H9 (cell line): ENCODE data around the gene PEX7. TPM values are rescaled to one million over a fixed set of nuclear protein-coding genes. Genes with fewer than 3 reads are reported as not detected.

Experiments
- DNase-seq: peaks from one replicate; pipeline ENCODE4 v3.0.0-alpha.2; 2017
- H2AFZ ChIP-seq: one replicate; pipeline ENCODE4 v1.6.1; 2013; ENCODE audit warnings: mild to moderate bottlenecking, low read length, control low read depth, moderate library complexity
- H2AK5ac ChIP-seq: 2 replicates; pipeline ENCODE4 v1.6.1; 2013; ENCODE audit warnings: low read length, control low read depth, mixed read lengths; ENCODE audit not compliant: insufficient read length
- H2BK120ac ChIP-seq: one replicate; pipeline ENCODE4 v1.6.1; 2013; ENCODE audit warnings: low read depth, mild to moderate bottlenecking, low read length, control low read depth, inconsistent platforms; ENCODE audit not compliant: poor library complexity, severe bottlenecking
- H2BK12ac ChIP-seq: 2 replicates; pipeline ENCODE4 v1.6.1; 2013; ENCODE audit warnings: low read length, control low read depth, mixed read lengths, low read depth; ENCODE audit not compliant: insufficient read length
- H2BK15ac ChIP-seq: 2 replicates; pipeline ENCODE4 v1.6.1; 2013; ENCODE audit warnings: low read depth, low read length, control low read depth
- H2BK20ac ChIP-seq: one replicate; pipeline ENCODE4 v1.6.1; 2013; ENCODE audit warnings: low read depth, mild to moderate bottlenecking, low read length, control low read depth, inconsistent platforms; ENCODE audit not compliant: poor library complexity, severe bottlenecking
- H2BK5ac ChIP-seq: 2 replicates; pipeline ENCODE4 v1.6.1; 2013; ENCODE audit warnings: low read length, control low read depth, mixed read lengths; ENCODE audit not compliant: insufficient read length
- H3K14ac ChIP-seq: 2 replicates; pipeline ENCODE4 v1.6.1; 2013; ENCODE audit warnings: low read length, control low read depth; ENCODE audit not compliant: insufficient read depth
- H3K18ac ChIP-seq: 2 replicates; pipeline ENCODE4 v1.6.1; 2013; ENCODE audit warnings: low read depth, mild to moderate bottlenecking, mixed read lengths, low read length, control low read depth; ENCODE audit not compliant: insufficient read length
- H3K23ac ChIP-seq: 2 replicates; pipeline ENCODE4 v1.6.1; 2013; ENCODE audit warnings: low read length, control low read depth, mixed read lengths, low read depth; ENCODE audit not compliant: insufficient read length
- H3K23me2 ChIP-seq: 2 replicates; pipeline ENCODE4 v1.6.1; 2013; ENCODE audit warnings: low read depth, mild to moderate bottlenecking, mixed read lengths, low read length, control low read depth; ENCODE audit not compliant: insufficient read length, poor library complexity, severe bottlenecking
- H3K27ac ChIP-seq: 2 replicates; pipeline ENCODE4 v1.5.1; 2013; ENCODE audit warnings: low read length, control low read depth, mixed read lengths, low read depth; ENCODE audit not compliant: insufficient read length
- H3K27me3 ChIP-seq: 2 replicates; pipeline ENCODE4 v1.6.1; 2013; ENCODE audit warnings: low read length, control low read depth, inconsistent platforms; ENCODE audit not compliant: insufficient read depth
- H3K4ac ChIP-seq: 2 replicates; pipeline ENCODE4 v1.6.1; 2013; ENCODE audit warnings: low read depth, mild to moderate bottlenecking, control low read depth, inconsistent platforms, low read length, moderate library complexity
- H3K4me1 ChIP-seq: 2 replicates; pipeline ENCODE4 v1.6.1; 2013; ENCODE audit warnings: low read length, control low read depth, inconsistent platforms; ENCODE audit not compliant: insufficient read depth
- H3K4me2 ChIP-seq: 2 replicates; pipeline ENCODE4 v1.6.1; 2013; ENCODE audit warnings: low read length, control low read depth, mixed read lengths; ENCODE audit not compliant: insufficient read length, insufficient read depth
- H3K56ac ChIP-seq: 2 replicates; pipeline ENCODE4 v1.6.1; 2013; ENCODE audit warnings: low read depth, mild to moderate bottlenecking, mixed read lengths, low read length, control low read depth; ENCODE audit not compliant: insufficient read length
- H3K79me1 ChIP-seq: 2 replicates; pipeline ENCODE4 v1.6.1; 2013; ENCODE audit warnings: low read depth, mild to moderate bottlenecking, moderate library complexity, low read length, control low read depth, inconsistent platforms; ENCODE audit not compliant: insufficient read depth, poor library complexity, severe bottlenecking
- H3K79me2 ChIP-seq: 2 replicates; pipeline ENCODE4 v1.6.1; 2013; ENCODE audit warnings: low read length, control low read depth, inconsistent platforms; ENCODE audit not compliant: insufficient read depth
- H3K9ac ChIP-seq: 2 replicates; pipeline ENCODE4 v1.6.1; 2013; ENCODE audit warnings: low read length, control low read depth, mixed read lengths; ENCODE audit not compliant: insufficient read length; ENCODE audit errors: extremely low read depth
- H3K9me3 ChIP-seq: one replicate; pipeline ENCODE4 v1.6.1; 2013; ENCODE audit warnings: low read depth, low read length, inconsistent platforms; ENCODE audit not compliant: control insufficient read depth
- H3T11ph ChIP-seq: one replicate; pipeline ENCODE4 v1.6.1; 2013; ENCODE audit warnings: mild to moderate bottlenecking, low read length, control low read depth, inconsistent platforms
- H4K20me1 ChIP-seq: one replicate; pipeline ENCODE4 v1.6.1; 2013; ENCODE audit not compliant: control insufficient read depth, insufficient read length, insufficient read depth
- H4K5ac ChIP-seq: 2 replicates; pipeline ENCODE4 v1.6.1; 2013; ENCODE audit warnings: low read depth, mild to moderate bottlenecking, mixed read lengths, low read length, control low read depth; ENCODE audit not compliant: insufficient read length
- H4K8ac ChIP-seq: replicated peaks from 2 replicates; pipeline ENCODE4 v1.6.1; 2013; ENCODE audit warnings: low read length, control low read depth, mixed read lengths, low read depth; ENCODE audit not compliant: insufficient read length
- H4K91ac ChIP-seq: 2 replicates; pipeline ENCODE4 v1.6.1; 2013; ENCODE audit warnings: low read depth, mild to moderate bottlenecking, moderate library complexity, mixed read lengths, low read length, control low read depth; ENCODE audit not compliant: insufficient read length
- H3K27ac Mint-ChIP-seq, 3 experiments: 2 replicates in 2 of 3; 3 replicates in 1 of 3; pipeline ENCODE4 v1.8.0; 2020 to 2021; ENCODE audit warnings: mixed read lengths in 3 of 3, mild to moderate bottlenecking in 1 of 3, moderate library complexity in 1 of 3
- H3K27me3 Mint-ChIP-seq: 2 replicates; pipeline ENCODE4 v1.8.0; 2021; ENCODE audit warnings: low read depth, mild to moderate bottlenecking, moderate library complexity, mixed read lengths
- H3K36me3 Mint-ChIP-seq, 3 experiments: 2 replicates in 2 of 3; 3 replicates in 1 of 3; pipeline ENCODE4 v1.8.0; 2020 to 2021; ENCODE audit warnings: low read depth in 3 of 3, mixed read lengths in 3 of 3; ENCODE audit not compliant: insufficient read depth in 1 of 3
- H3K4me1 Mint-ChIP-seq, 2 experiments: 2 replicates each; pipeline ENCODE4 v1.8.0; 2020; ENCODE audit warnings: mixed read lengths in 2 of 2
- H3K4me3 Mint-ChIP-seq, 2 experiments: 2 replicates in 1 of 2; 3 replicates in 1 of 2; pipeline ENCODE4 v1.8.0; 2020 to 2021; ENCODE audit warnings: mild to moderate bottlenecking in 2 of 2, mixed read lengths in 2 of 2, moderate library complexity in 1 of 2
- H3K9me3 Mint-ChIP-seq, 2 experiments: 2 replicates in 1 of 2; 3 replicates in 1 of 2; pipeline ENCODE4 v1.8.0; 2020; ENCODE audit warnings: mild to moderate bottlenecking in 2 of 2, mixed read lengths in 2 of 2, moderate library complexity in 1 of 2
- CTCF ChIP-seq: fragments of 200-600 bp; sonication (generic); conservative IDR thresholded peaks from 3 replicates; pipeline ENCODE4 v1.8.0; 2021; ENCODE audit warnings: antibody characterized with exemption, mild to moderate bottlenecking
- WGBS: extraction: QIAGEN DNeasy Blood & Tissue Kit; methylation state at CpG from one replicate; pipeline ENCODE4 v1.1.7; 2013; ENCODE audit warnings: missing lambda C conversion rate, low lambda C conversion rate, mixed read lengths; ENCODE audit not compliant: insufficient read length; ENCODE audit errors: extremely low coverage; 5-methylcytosine and 5-hydroxymethylcytosine counted together
- total RNA-seq: library from RNA; stranded (reverse); gene quantifications from 2 replicates; pipeline ENCODE4 v1.2.1, GENCODE V29; 2021

PEX7 gene
- total RNA-seq, 1 experiment from 2014 or later = 8.4 TPM

- no peak overlapping the region for H3K4me3 Mint-ChIP-seq
- Histone ChIP-seq H3K4me1 (peaks cover 3% of the 10 kb centered on the region; the same call in 1 of the 2 replicates), H2BK5ac (no peak overlapping the region), H2AK5ac (no peak overlapping the region), H3K18ac (no peak overlapping the region), H3K23me2 (no peaks in the 10 kb centered on the region), H2BK15ac (no peak overlapping the region), H3K4me2 (no peak overlapping the region), H4K5ac (no peak overlapping the region), H2BK12ac (no peak overlapping the region), H3K9ac (no peak overlapping the region), H3K23ac (no peak overlapping the region), H2BK120ac (no peak overlapping the region), H2BK20ac (no peak overlapping the region), H3K4ac (no peak overlapping the region), H4K8ac (no peak overlapping the region), H3K14ac (no peak overlapping the region), H3K27me3 (no peaks in the 10 kb centered on the region), H2AFZ (no peak overlapping the region), H3K79me2 (no peaks in the 10 kb centered on the region), H3K56ac (no peak overlapping the region), H3K27ac (no peak overlapping the region), H3K79me1 (no peaks in the 10 kb centered on the region), H4K91ac (no peak overlapping the region), H4K20me1 (no peaks in the 10 kb centered on the region), H3K9me3 (no peaks in the 10 kb centered on the region), H3T11ph (no peak overlapping the region)
- DNase-seq = no peak
- peaks cover 3% of the 10 kb centered on the region; the same call in 1 of the 2 replicates for H3K27me3 Mint-ChIP-seq
- H3K9me3 Mint-ChIP-seq = peaks cover 7 to 8% of the 10 kb centered on the region in 2 experiments
- peaks cover 29 to 30% of the 10 kb centered on the region in 2 experiments for H3K4me1 Mint-ChIP-seq
- H3K27ac Mint-ChIP-seq = no peak overlapping the region; a peak in 1 of 7 replicates
- TF ChIP-seq CTCF = no peak
- peaks cover 6 to 11% (median 10%) of the 10 kb centered on the region in 3 experiments for H3K36me3 Mint-ChIP-seq
- no CpG with 5 or more reads among the region's 7 CpGs for WGBS
Measured at GRCh38 chr6:136952714-136953260, 130.4 kb downstream of the PEX7 start.
